Prostate gland (tissue), 2 donors: ENCODE measurements around the gene NOVA2. TPM values are rescaled to one million over a fixed set of nuclear protein-coding genes. Genes with fewer than 3 reads are reported as not detected.

Experiments used
- DNase-seq: peaks from one replicate; pipeline ENCODE4 v3.0.0-alpha.2; 2019; ENCODE audit warnings: low spot score
- H3K27ac ChIP-seq, 2 donors: fragments of 200-600 bp; sonication (generic); 2 replicates each; pipeline ENCODE4 v1.5.1; 2017 to 2019
- H3K27me3 ChIP-seq: fragments of 200-600 bp; sonication (generic); replicated peaks from 2 replicates; pipeline ENCODE4 v1.5.1; 2019; ENCODE audit not compliant: insufficient read depth
- H3K36me3 ChIP-seq, 2 donors: fragments of 200-600 bp; sonication (generic); 1 replicate in 1 of 2; 2 replicates in 1 of 2; pipeline versions ENCODE4 v1.5.1 to v1.8.1; 2017 to 2019
- H3K4me1 ChIP-seq: fragments of 200-600 bp; sonication (generic); replicated peaks from 2 replicates; pipeline ENCODE4 v1.5.1; 2019
- H3K4me3 ChIP-seq, 2 donors: fragments of 200-600 bp; sonication (generic); 2 replicates each; pipeline ENCODE4 v1.5.1; 2017 to 2019
- H3K9me3 ChIP-seq: fragments of 200-600 bp; sonication (generic); 2 replicates; pipeline ENCODE4 v1.5.1; 2017
- CTCF ChIP-seq, 4 experiments: fragments of 200-600 bp in 2 of 4; fragments of 450-650 bp in 2 of 4; sonication (generic) in 2 of 4; IDR thresholded peaks; 1 replicate in 3 of 4; 2 replicates in 1 of 4; pipeline ENCODE4 v1.5.1; 2016 to 2019; ENCODE audit warnings: antibody characterized with exemption in 4 of 4, mild to moderate bottlenecking in 2 of 4, moderate library complexity in 2 of 4
- POLR2A ChIP-seq: fragments of 450-650 bp; IDR thresholded peaks from one replicate; pipeline ENCODE4 v1.6.1; 2016; ENCODE audit warnings: antibody characterized with exemption, mild to moderate bottlenecking
- POLR2AphosphoS5 ChIP-seq: sonication (generic); formaldehyde crosslinking; IDR thresholded peaks from one replicate; pipeline ENCODE4 v1.6.1; 2017; ENCODE audit warnings: antibody characterized with exemption
- WGBS: methylation state at CpG from one replicate; pipeline ENCODE4 v1.1.5; 2018; 5-methylcytosine and 5-hydroxymethylcytosine counted together
- intact Hi-C: fragments of 100-400 bp; cut with DNase I; formaldehyde crosslinking; loops from one replicate; pipeline ENCODE4 v1.14.2; 2022
- total RNA-seq, 2 donors: library from RNA; depleted of rRNA; stranded (reverse); fragments of >200 nt; gene quantifications; one replicate each; pipeline ENCODE4 v1.1.0, GENCODE V29; 2016

NOVA2 gene
- total RNA-seq, 2 donors from 2014 or later = 0.87 to 3.1 TPM

DNA sequence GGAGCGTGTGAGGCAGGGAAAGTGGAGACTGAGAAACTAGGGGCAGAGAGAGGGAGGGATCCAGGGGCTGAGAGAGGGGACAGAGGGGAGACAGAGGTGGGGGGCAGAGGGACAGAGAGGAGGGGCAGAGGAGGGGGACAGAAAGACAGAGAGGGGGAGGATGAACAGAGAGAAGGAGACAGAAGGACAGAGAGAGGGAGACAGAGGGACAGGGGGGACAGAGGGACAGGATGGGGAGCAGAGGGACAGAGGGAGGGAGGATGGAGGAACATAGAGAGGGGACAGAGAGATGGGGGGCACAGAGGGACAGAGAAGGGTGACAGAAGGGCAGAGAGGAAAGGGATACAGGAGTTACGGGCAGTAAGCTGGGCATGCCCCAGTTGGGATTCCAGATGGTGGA lies 44.4 kb downstream of the NOVA2 start:
- Histone ChIP-seq H3K4me3 (no peak overlapping the region), H3K4me1 (no peaks in the 10 kb centered on the region), H3K36me3 (no peaks in the 10 kb centered on the region), H3K27me3 (peaks cover 5% of the 10 kb centered on the region), H3K9me3 (no peaks in the 10 kb centered on the region), H3K27ac (no peak overlapping the region)
- intact Hi-C loops = no loop called here
- TF ChIP-seq POLR2A = no peak
- TF ChIP-seq POLR2AphosphoS5 = no peak
- no peak for TF ChIP-seq CTCF (IDR thresholded peaks at IDR 0.05)
- no peak for DNase-seq
- 71% methylated on average over 2 of the region's 2 CpGs for WGBS

GRCh38 chr19:45927565-45928261 lies 46.0 kb downstream of the NOVA2 start:
- WGBS = 8% methylated on average over 33 of the region's 33 CpGs
- no peak overlapping the region for H3K4me3 ChIP-seq
- no peaks in the 10 kb centered on the region for H3K27me3 ChIP-seq
- no peaks in the 10 kb centered on the region for H3K36me3 ChIP-seq
- TF ChIP-seq CTCF (IDR thresholded peaks at IDR 0.05) (no peak), POLR2AphosphoS5 (peak; percentile 92), POLR2A (peak; percentile 12)
- no peak overlapping the region for H3K27ac ChIP-seq
- DNase-seq = peak; percentile 83
- H3K4me1 ChIP-seq = no peaks in the 10 kb centered on the region
- no peaks in the 10 kb centered on the region for H3K9me3 ChIP-seq
- intact Hi-C loops = no loop called here

- no peaks in the 10 kb centered on the region for H3K27me3 ChIP-seq
- no peaks in the 10 kb centered on the region for H3K36me3 ChIP-seq
- WGBS = 67% methylated on average over 6 of the region's 6 CpGs
- intact Hi-C loops = no loop called here
- no peak for DNase-seq
- H3K9me3 ChIP-seq = no peaks in the 10 kb centered on the region
- no peak for TF ChIP-seq CTCF (IDR thresholded peaks at IDR 0.05)
- TF ChIP-seq POLR2AphosphoS5 = no peak
- TF ChIP-seq POLR2A = no peak
- H3K4me1 ChIP-seq = no peaks in the 10 kb centered on the region
- no peak overlapping the region for H3K27ac ChIP-seq
- H3K4me3 ChIP-seq = no peak overlapping the region
Measured at GRCh38 chr19:45924891-45925447, 48.7 kb downstream of the NOVA2 start.

DNA sequence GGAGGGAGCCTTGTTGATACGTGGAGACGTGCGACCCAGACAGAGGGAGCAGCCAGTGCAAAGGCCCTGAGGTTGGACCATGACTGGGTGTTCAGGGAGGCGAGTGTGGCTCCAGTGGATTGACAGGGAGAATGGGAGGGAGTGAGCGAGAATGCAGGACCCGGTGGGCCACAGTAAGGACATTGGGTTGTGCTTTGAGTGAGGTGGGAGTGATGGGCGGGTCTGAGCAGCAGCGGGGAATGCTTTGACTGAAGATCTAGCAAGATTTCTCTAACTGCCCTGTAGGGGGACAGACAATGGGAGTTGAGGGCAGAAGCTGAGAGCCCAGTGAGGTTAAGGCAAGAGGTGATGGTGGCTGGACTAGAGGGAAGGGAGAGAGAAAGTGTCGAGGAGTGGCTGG lies 51.4 kb downstream of the NOVA2 start:
- Histone ChIP-seq H3K9me3 (no peaks in the 10 kb centered on the region), H3K27ac (no peak overlapping the region), H3K4me3 (no peak overlapping the region), H3K27me3 (no peaks in the 10 kb centered on the region), H3K4me1 (no peaks in the 10 kb centered on the region), H3K36me3 (no peaks in the 10 kb centered on the region)
- no peak for TF ChIP-seq POLR2AphosphoS5
- TF ChIP-seq POLR2A = no peak
- TF ChIP-seq CTCF (IDR thresholded peaks at IDR 0.05) = no peak
- no peak for DNase-seq
- WGBS = 58% methylated on average over 9 of the region's 9 CpGs
- intact Hi-C loops = no loop called here

DNA sequence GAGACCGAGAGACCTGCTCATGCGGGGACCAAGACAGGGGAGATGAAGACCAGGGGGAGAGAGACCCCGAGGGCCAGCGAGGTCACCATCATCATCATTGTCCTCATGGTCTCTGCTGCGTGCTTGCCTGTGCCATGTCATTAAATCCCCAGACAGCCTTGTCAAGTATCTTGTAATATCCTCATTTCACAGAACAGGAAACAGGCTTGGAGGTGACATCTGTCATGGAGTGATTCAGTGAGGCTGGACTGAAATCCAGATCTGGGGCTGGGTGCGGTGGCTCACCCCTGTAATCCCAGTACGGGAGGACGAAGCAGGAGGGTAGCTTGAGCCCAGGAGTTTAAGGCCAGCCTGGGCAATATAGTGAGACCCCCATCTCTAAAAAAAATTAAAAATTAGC lies 53.2 kb downstream of the NOVA2 start:
- no peak for DNase-seq
- Histone ChIP-seq H3K27ac (no peak overlapping the region), H3K4me3 (no peak overlapping the region), H3K36me3 (no peaks in the 10 kb centered on the region), H3K27me3 (no peaks in the 10 kb centered on the region), H3K9me3 (no peaks in the 10 kb centered on the region), H3K4me1 (no peaks in the 10 kb centered on the region)
- intact Hi-C loops = no loop called here
- WGBS = 62% methylated on average over 8 of the region's 8 CpGs
- TF ChIP-seq POLR2AphosphoS5 = no peak
